ENCODE measurements around the gene ATP6V1C2. TPM values are rescaled to one million over a fixed set of nuclear protein-coding genes. Genes with fewer than 3 reads are reported as not detected.

The ATP6V1C2 gene
- total RNA-seq, 4 donors from 2014 or later, result 142 to 1,335 (median 496) TPM

DNA sequence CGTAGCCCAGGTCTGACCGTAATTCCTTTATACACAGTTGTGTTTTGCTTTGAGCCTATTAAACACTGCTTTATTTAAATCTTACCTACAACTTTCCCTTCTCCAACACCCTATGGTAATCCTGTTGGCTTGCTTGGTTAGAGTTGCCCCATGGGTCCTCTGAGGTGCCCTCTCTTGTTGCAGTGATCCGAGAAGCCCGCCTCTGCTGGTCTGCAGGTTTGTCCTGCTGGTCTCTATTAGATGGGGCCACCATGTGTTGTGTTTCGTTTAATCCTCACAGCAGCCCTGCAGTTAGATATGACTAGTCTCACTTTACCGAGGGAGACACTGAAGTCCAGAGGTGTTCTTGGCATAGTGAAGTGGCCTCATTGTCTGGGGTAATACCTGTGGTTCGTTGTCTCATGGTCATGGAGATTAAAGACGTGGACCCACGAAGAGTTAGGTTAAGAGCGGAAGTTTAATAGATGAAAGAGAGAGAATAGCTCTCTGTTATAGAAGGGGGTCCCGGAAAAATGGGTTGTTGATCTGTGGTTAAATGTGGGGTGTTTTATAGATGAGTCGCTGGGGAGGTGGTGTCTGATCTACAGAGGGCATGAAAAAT, 98.4 kb downstream of the ATP6V1C2 start:
- no peak overlapping the region for H3K27ac ChIP-seq
- peaks cover 14% of the 10 kb centered on the region for H3K27me3 ChIP-seq
- no peaks in the 10 kb centered on the region for H3K9me3 ChIP-seq
- no peak for DNase-seq (ENCODE audit: low spot score in 2 of 2)
- 90% methylated on average over 12 of the region's 12 CpGs for WGBS
- H3K36me3 ChIP-seq, result no peaks in the 10 kb centered on the region
- TF ChIP-seq POLR2A (IDR thresholded peaks at IDR 0.05) (no peak), EP300 (IDR thresholded peaks at IDR 0.05) (no peak), POLR2AphosphoS5 (IDR thresholded peaks at IDR 0.05) (no peak)
- TF ChIP-seq, protein P1, sequence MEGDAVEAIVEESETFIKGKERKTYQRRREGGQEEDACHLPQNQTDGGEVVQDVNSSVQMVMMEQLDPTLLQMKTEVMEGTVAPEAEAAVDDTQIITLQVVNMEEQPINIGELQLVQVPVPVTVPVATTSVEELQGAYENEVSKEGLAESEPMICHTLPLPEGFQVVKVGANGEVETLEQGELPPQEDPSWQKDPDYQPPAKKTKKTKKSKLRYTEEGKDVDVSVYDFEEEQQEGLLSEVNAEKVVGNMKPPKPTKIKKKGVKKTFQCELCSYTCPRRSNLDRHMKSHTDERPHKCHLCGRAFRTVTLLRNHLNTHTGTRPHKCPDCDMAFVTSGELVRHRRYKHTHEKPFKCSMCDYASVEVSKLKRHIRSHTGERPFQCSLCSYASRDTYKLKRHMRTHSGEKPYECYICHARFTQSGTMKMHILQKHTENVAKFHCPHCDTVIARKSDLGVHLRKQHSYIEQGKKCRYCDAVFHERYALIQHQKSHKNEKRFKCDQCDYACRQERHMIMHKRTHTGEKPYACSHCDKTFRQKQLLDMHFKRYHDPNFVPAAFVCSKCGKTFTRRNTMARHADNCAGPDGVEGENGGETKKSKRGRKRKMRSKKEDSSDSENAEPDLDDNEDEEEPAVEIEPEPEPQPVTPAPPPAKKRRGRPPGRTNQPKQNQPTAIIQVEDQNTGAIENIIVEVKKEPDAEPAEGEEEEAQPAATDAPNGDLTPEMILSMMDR (IDR thresholded peaks at IDR 0.05), result no peak
- H3K4me1 ChIP-seq, result no peaks in the 10 kb centered on the region
- H3K4me3 ChIP-seq, result no peak overlapping the region

- no peak for DNase-seq (ENCODE audit: low spot score in 2 of 2)
- no peaks in the 10 kb centered on the region for H3K9me3 ChIP-seq
- peaks cover 14% of the 10 kb centered on the region for H3K27me3 ChIP-seq
- H3K4me1 ChIP-seq, result no peaks in the 10 kb centered on the region
- no peaks in the 10 kb centered on the region for H3K36me3 ChIP-seq
- H3K27ac ChIP-seq, result no peak overlapping the region
- no peak for TF ChIP-seq EP300 (IDR thresholded peaks at IDR 0.05)
- TF ChIP-seq, protein P1 (IDR thresholded peaks at IDR 0.05), result no peak
- TF ChIP-seq POLR2A (IDR thresholded peaks at IDR 0.05), result no peak
- TF ChIP-seq POLR2AphosphoS5 (IDR thresholded peaks at IDR 0.05), result no peak
- WGBS, result 72% methylated on average over 7 of the region's 8 CpGs
- H3K4me3 ChIP-seq, result no peak overlapping the region
Observed at GRCh38 chr2:10820562-10820961, 99.1 kb downstream of the ATP6V1C2 start.

DNA sequence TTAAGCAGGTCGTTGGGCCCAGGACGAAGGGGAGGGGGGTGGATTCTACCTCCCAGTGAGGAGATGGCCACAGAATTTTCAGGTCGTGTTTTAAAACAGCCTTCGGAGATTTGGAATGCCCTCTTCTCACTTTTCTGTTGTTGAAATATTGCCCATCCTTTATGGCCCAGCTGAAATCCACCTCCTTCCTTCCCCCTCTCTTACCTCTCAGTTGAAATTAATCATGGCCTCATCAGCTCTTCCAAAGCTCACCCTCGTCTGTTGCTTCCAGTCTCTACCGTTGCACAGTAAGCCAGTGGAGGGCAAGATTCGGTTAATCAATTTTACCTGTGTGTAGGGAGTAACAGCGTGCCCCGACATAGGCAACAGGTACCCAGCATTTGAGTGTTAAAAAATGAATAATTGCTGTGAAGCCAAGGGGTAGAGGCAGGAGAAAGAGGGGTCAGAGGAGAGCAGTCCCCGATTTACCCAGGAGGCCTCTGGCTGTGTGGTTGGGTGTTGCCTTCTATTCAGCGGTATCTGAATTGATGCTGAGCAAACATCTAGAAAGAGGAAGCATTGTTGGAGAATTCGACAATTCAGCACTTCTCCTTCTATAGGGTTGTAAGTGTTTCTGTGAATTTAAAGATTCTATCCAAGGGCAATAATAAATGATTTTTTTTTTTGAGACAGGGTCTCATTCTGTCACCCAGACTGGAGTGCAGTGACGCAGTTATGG, 99.7 kb downstream of the ATP6V1C2 start:
- no peak for DNase-seq (ENCODE audit: low spot score in 2 of 2)

GRCh38 chr2:10824191-10824590, 102.8 kb downstream of the ATP6V1C2 start:
- H3K27me3 ChIP-seq, result peaks cover 27% of the 10 kb centered on the region

More for the DNA sequence above, 99.7 kb downstream of the ATP6V1C2 start:
- Histone ChIP-seq H3K36me3 (no peaks in the 10 kb centered on the region), H3K4me3 (no peak overlapping the region), H3K4me1 (no peaks in the 10 kb centered on the region), H3K27me3 (peaks cover 14% of the 10 kb centered on the region), H3K27ac (no peak overlapping the region), H3K9me3 (no peaks in the 10 kb centered on the region)
- 79% methylated on average over 13 of the region's 13 CpGs for WGBS
- no peak for TF ChIP-seq EP300 (IDR thresholded peaks at IDR 0.05)
- TF ChIP-seq, protein P1 (IDR thresholded peaks at IDR 0.05), result no peak
- TF ChIP-seq POLR2A (IDR thresholded peaks at IDR 0.05), result no peak
- no peak for TF ChIP-seq POLR2AphosphoS5 (IDR thresholded peaks at IDR 0.05)

GRCh38 chr2:10826026-10826425, 104.6 kb downstream of the ATP6V1C2 start:
- Histone ChIP-seq H3K36me3 (no peaks in the 10 kb centered on the region), H3K4me3 (no peak overlapping the region), H3K9me3 (no peaks in the 10 kb centered on the region), H3K4me1 (no peaks in the 10 kb centered on the region), H3K27me3 (peaks cover 29% of the 10 kb centered on the region), H3K27ac (no peak overlapping the region)
- no peak for DNase-seq (ENCODE audit: low spot score in 2 of 2)
- TF ChIP-seq EP300 (IDR thresholded peaks at IDR 0.05) (no peak), POLR2A (IDR thresholded peaks at IDR 0.05) (no peak), POLR2AphosphoS5 (IDR thresholded peaks at IDR 0.05) (no peak)
- TF ChIP-seq, protein P1 (IDR thresholded peaks at IDR 0.05), result no peak
- WGBS, result 79% methylated on average over 8 of the region's 8 CpGs

More at GRCh38 chr2:10824191-10824590, 102.8 kb downstream of the ATP6V1C2 start:
- no peaks in the 10 kb centered on the region for H3K9me3 ChIP-seq
- no peak overlapping the region for H3K4me3 ChIP-seq
- 90% methylated on average over 4 of the region's 4 CpGs for WGBS
- no peak for TF ChIP-seq EP300 (IDR thresholded peaks at IDR 0.05)
- TF ChIP-seq, protein P1 (IDR thresholded peaks at IDR 0.05), result no peak
- TF ChIP-seq POLR2A (IDR thresholded peaks at IDR 0.05), result no peak
- TF ChIP-seq POLR2AphosphoS5 (IDR thresholded peaks at IDR 0.05), result no peak
- no peaks in the 10 kb centered on the region for H3K36me3 ChIP-seq
- no peak for DNase-seq (ENCODE audit: low spot score in 2 of 2)
- no peaks in the 10 kb centered on the region for H3K4me1 ChIP-seq
- no peak overlapping the region for H3K27ac ChIP-seq
